ENCODE data around the gene ADGRD1. TPM values are rescaled to one million over a fixed set of nuclear protein-coding genes. Genes with fewer than 3 reads are reported as not detected.

The ADGRD1 gene

GRCh38 chr12:131190965-131191364 is 237.3 kb downstream of the ADGRD1 start:
- Histone ChIP-seq H4K91ac (ENCODE audit: low read depth, low read length, poor library complexity) (no peak overlapping the region), H3K27ac (replicated peaks; ENCODE audit: low read length) (no peak overlapping the region), H2BK15ac (ENCODE audit: low read length) (no peak overlapping the region), H2BK120ac (ENCODE audit: low read depth, low read length) (no peak overlapping the region), H3K9ac (ENCODE audit: low read depth, low read length, poor library complexity) (no peak overlapping the region), H3K9me3 (replicated peaks in 1 of 2; ENCODE audit: control insufficient read depth in 2 of 2, insufficient read depth in 1 of 2, low read depth in 1 of 2, low read length in 2 of 2) (peaks cover 0 to 3% of the 10 kb centered on the region in 2 donors), H3K4me3 (ENCODE audit: low read length in 2 of 2) (no peak overlapping the region), H3K4ac (ENCODE audit: low read length) (no peak overlapping the region), H3K23ac (ENCODE audit: low read depth, low read length, poor library complexity) (no peak overlapping the region), H3K79me1 (ENCODE audit: low read depth, low read length) (peaks cover 2% of the 10 kb centered on the region), H3K4me2 (ENCODE audit: insufficient read depth, low read length, poor library complexity, severe bottlenecking) (no peak overlapping the region), H4K8ac (ENCODE audit: low read depth, low read length) (no peak overlapping the region), H3K27me3 (ENCODE audit: control insufficient read depth in 3 of 3, insufficient read depth in 3 of 3, low read depth in 1 of 3, low read length in 3 of 3) (no peaks in the 10 kb centered on the region), H2AK5ac (ENCODE audit: low read depth, low read length) (no peak overlapping the region), H2BK5ac (ENCODE audit: low read length) (no peak overlapping the region), H3K14ac (ENCODE audit: low read length) (no peak overlapping the region), H3K36me3 (replicated peaks in 1 of 2; ENCODE audit: control insufficient read depth in 2 of 2, insufficient read depth in 2 of 2, low read length in 2 of 2) (no peaks in the 10 kb centered on the region), H3K4me1 (ENCODE audit: control insufficient read depth in 2 of 2, insufficient read depth in 1 of 2, low read depth in 1 of 2, low read length in 2 of 2) (no peaks in the 10 kb centered on the region), H2AFZ (ENCODE audit: low read length) (no peak overlapping the region), H3K18ac (ENCODE audit: low read length) (no peak overlapping the region), H2BK12ac (ENCODE audit: low read length) (no peak overlapping the region)
- no peak for DNase-seq (ENCODE audit: low spot score)
- no CpG with 5 or more reads among the region's 4 CpGs for WGBS, 2 donors (ENCODE audit: extremely low coverage in 2 of 2, insufficient read length in 2 of 2, insufficient replicate concordance in 1 of 2)

Small RNA genes within 50 kb of the gene (small RNA-seq; reads per million reads assigned to genes)
- gene RF00019 (ENCODE audit: insufficient read depth), result not detected

Measured in neuronal stem cell (in vitro differentiated cells).